GM18526 (cell line): ENCODE results near the gene GRIN1.

Source experiments
- POLR2A ChIP-seq: IDR thresholded peaks from 3 replicates; pipeline ENCODE4 v1.6.1; 2011; ENCODE audit not compliant: insufficient read length; ENCODE audit errors: extremely low read depth

GRIN1 gene

GRCh38 chr9:137138722-137139467, at the start of gene GRIN1:
Gene GRIN1 (plus strand): TSS chr9:137139154. CDS start chr9:137139487, 333 bp downstream.
- no peak for TF ChIP-seq POLR2A

GRCh38 chr9:137089232-137089947, 49.6 kb upstream of the GRIN1 start:
- TF ChIP-seq POLR2A = no peak

- TF ChIP-seq POLR2A = no peak
Observed at GRCh38 chr9:137095664-137096517, 43.1 kb upstream of the GRIN1 start.

GRCh38 chr9:137096785-137097546, 42.0 kb upstream of the GRIN1 start:
- TF ChIP-seq POLR2A = no peak

GRCh38 chr9:137097761-137098462, 41.0 kb upstream of the GRIN1 start:
- no peak for TF ChIP-seq POLR2A

- no peak for TF ChIP-seq POLR2A
Observed at GRCh38 chr9:137099231-137099630, 39.7 kb upstream of the GRIN1 start.

GRCh38 chr9:137103206-137103999, 35.6 kb upstream of the GRIN1 start:
- no peak for TF ChIP-seq POLR2A

GRCh38 chr9:137105814-137106661, 32.9 kb upstream of the GRIN1 start:
- no peak for TF ChIP-seq POLR2A

GRCh38 chr9:137106662-137107250, 32.2 kb upstream of the GRIN1 start:
- TF ChIP-seq POLR2A = no peak

- no peak for TF ChIP-seq POLR2A
Observed at GRCh38 chr9:137107312-137107921, 31.5 kb upstream of the GRIN1 start.

GRCh38 chr9:137107982-137108381, 31.0 kb upstream of the GRIN1 start:
- TF ChIP-seq POLR2A = no peak

- TF ChIP-seq POLR2A = no peak
Observed at GRCh38 chr9:137108608-137109249, 30.2 kb upstream of the GRIN1 start.
